Measurements from ENCODE around the gene CD28.

- no peak for TF ChIP-seq CTCF (conservative IDR thresholded peaks at IDR 0.05 in 1 of 2, IDR thresholded peaks at IDR 0.05 in 1 of 2; ENCODE audit: low read depth in 1 of 2, low read length in 2 of 2)
- no peak for TF ChIP-seq EZH2 (IDR thresholded peaks at IDR 0.05; ENCODE audit: low read length, missing control alignments)
Observed at GRCh38 chr2:203691149-203691548, 15.3 kb upstream of the CD28 start.
